Stomach (tissue), 9 donors: ENCODE data around the gene OBSCN. TPM values are rescaled to one million over a fixed set of nuclear protein-coding genes. Genes with fewer than 3 reads are reported as not detected.
"Not testable (repeated sequence)": the region's sequence is repeated elsewhere in the genome, so short reads cannot be mapped to it uniquely, and the experiment has no call there.

ENCODE experiments used
- DNase-seq, 2 donors: peaks; one replicate each; pipeline versions ENCODE4 v3.0.0 to v3.0.0-alpha.2; 2013 to 2019
- H3K27ac ChIP-seq, 5 donors: fragments of 200-600 bp in 4 of 5; sonication (generic) in 4 of 5; one replicate each; pipeline ENCODE4 v1.5.1; 2013 to 2019; ENCODE audit warnings: mild to moderate bottlenecking in 1 of 5, moderate library complexity in 1 of 5
- H3K27me3 ChIP-seq, 3 donors: fragments of 200-600 bp; sonication (generic); one replicate each; pipeline ENCODE4 v1.5.1; 2017 to 2019; ENCODE audit warnings: mixed run types in 1 of 3
- H3K36me3 ChIP-seq, 4 donors: fragments of 200-600 bp; sonication (generic); 1 replicate in 3 of 4; 2 replicates in 1 of 4; pipeline ENCODE4 v1.5.1; 2016 to 2019
- H3K4me1 ChIP-seq, 4 donors: fragments of 200-600 bp; sonication (generic); one replicate each; pipeline ENCODE4 v1.5.1; 2016 to 2019
- H3K4me3 ChIP-seq, 4 donors: fragments of 200-600 bp; sonication (generic) in 3 of 4; one replicate each; pipeline ENCODE4 v1.5.1; 2016 to 2019; ENCODE audit warnings: mild to moderate bottlenecking in 1 of 4
- H3K9me3 ChIP-seq, 4 donors: fragments of 200-600 bp; sonication (generic); one replicate each; pipeline ENCODE4 v1.5.1; 2016 to 2019
- CTCF ChIP-seq, 7 experiments: fragments of 450-650 bp in 4 of 7; fragments of 200-600 bp in 3 of 7; sonication (generic) in 3 of 7; IDR thresholded peaks; one replicate each; pipeline ENCODE4 v1.5.1; 2016 to 2019; ENCODE audit warnings: antibody characterized with exemption in 7 of 7, control low read depth in 2 of 7, mild to moderate bottlenecking in 1 of 7
- EP300 ChIP-seq: sonication (generic); formaldehyde crosslinking; IDR thresholded peaks from one replicate; pipeline ENCODE4 v1.6.1; 2017; ENCODE audit warnings: antibody characterized with exemption
- POLR2A ChIP-seq, 4 donors: fragments of 450-650 bp; IDR thresholded peaks; one replicate each; pipeline ENCODE4 v1.6.1; 2016; ENCODE audit warnings: antibody characterized with exemption in 4 of 4, control low read depth in 2 of 4, mild to moderate bottlenecking in 1 of 4, moderate library complexity in 1 of 4
- POLR2AphosphoS5 ChIP-seq, 3 donors: sonication (generic); formaldehyde crosslinking; IDR thresholded peaks; one replicate each; pipeline ENCODE4 v1.6.1; 2016; ENCODE audit warnings: antibody characterized with exemption in 3 of 3
- WGBS, 5 donors: extraction: QIAGEN DNeasy Blood & Tissue Kit in 3 of 5; methylation state at CpG; one replicate each; pipeline versions ENCODE4 v1.1.5 to v1.1.7; 2013 to 2018; 5-methylcytosine and 5-hydroxymethylcytosine counted together
- intact Hi-C: fragments of 100-400 bp; cut with DNase I; formaldehyde crosslinking; loops from one replicate; pipeline ENCODE4 v1.15.1; 2023; ENCODE audit warnings: low total_unique reads
- polyA plus RNA-seq, 3 donors: library from polyadenylated mRNA; stranded (reverse); fragments of 200-250 nt; gene quantifications; one replicate each; pipeline ENCODE4 v1.2.3, GENCODE V29; 2013
- total RNA-seq, 5 donors: library from RNA; depleted of rRNA; stranded (reverse); fragments of >200 nt; gene quantifications; one replicate each; pipeline versions ENCODE4 v1.1.0 to v1.2.3, GENCODE V29; 2014 to 2016
- donor health status: healthy with polysubstance abuse.
- donor health status: Bipolar disorder and iron deficiency.
- donor health status: healthy.

Gene OBSCN
- total and polyA plus RNA-seq, 8 donors = 7.2 to 111 (median 24.7) TPM

DNA sequence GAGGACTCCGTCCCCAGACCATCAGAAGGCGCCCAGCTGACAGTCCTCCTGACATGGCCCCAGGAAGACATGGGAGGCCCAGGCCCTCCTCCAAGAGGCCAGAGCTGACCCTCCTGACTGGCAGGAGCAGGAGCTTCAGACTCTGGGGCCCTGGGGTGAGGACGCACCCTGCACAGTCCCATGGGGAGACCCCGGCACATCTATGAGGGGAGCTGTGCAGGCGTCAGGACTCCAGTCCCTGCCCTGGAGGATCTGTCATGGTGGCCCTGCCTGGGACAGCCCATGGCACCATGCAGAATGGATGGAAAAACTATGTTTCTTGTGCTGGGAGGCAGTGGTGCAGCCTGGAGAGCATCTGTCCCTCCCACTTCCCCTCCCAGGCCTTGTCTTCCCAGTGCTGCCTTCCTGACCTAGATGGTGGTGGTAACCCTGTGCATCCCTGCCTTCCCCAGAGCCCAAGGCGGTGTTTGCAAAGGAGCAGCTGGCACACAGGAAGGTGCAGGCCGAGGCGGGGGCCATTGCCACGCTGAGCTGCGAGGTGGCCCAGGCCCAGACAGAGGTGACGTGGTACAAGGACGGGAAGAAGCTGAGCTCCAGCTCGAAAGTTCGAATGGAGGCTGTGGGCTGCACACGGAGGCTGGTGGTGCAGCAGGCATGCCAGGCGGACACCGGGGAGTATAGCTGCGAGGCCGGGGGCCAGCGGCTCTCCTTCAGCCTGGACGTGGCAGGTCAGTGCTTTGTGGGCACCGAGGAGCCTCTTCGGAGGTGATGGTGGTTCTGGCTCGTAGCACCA, 41.9 kb downstream of the OBSCN start:
- H3K4me3 ChIP-seq = no peak overlapping the region
- WGBS, 5 donors = 90 to 97% (median 95%) methylated on average over 21 to 24 of the region's 24 CpGs
- no peaks in the 10 kb centered on the region for H3K4me1 ChIP-seq
- peaks cover 9 to 22% (median 16%) of the 10 kb centered on the region in 4 donors for H3K9me3 ChIP-seq
- H3K36me3 ChIP-seq = peaks cover 14 to 57% (median 34%) of the 10 kb centered on the region in 4 donors
- H3K27ac ChIP-seq = no peak overlapping the region
- no peaks in the 10 kb centered on the region for H3K27me3 ChIP-seq
- intact Hi-C loops = no loop called here
- no peak for DNase-seq
- TF ChIP-seq POLR2A (IDR thresholded peaks at IDR 0.05) (no peak), CTCF (IDR thresholded peaks at IDR 0.05) (no peak), EP300 (no peak), POLR2AphosphoS5 (IDR thresholded peaks at IDR 0.05) (no peak)

GRCh38 chr1:228252476-228252875, 44.6 kb downstream of the OBSCN start:
- DNase-seq, H3K4me1 ChIP-seq, H3K9me3 ChIP-seq, H3K4me3 ChIP-seq, H3K27me3 ChIP-seq, H3K27ac ChIP-seq, intact Hi-C loops: not testable (repeated sequence)
- H3K36me3 ChIP-seq = peaks cover 0 to 47% (median 19%) of the 10 kb centered on the region in 4 donors
- 69 to 89% (median 81%) methylated on average over 1 of the region's 1 CpG for WGBS, 5 donors

- TF ChIP-seq EP300 (no peak), POLR2A (IDR thresholded peaks at IDR 0.05) (no peak), CTCF (IDR thresholded peaks at IDR 0.05) (no peak), POLR2AphosphoS5 (IDR thresholded peaks at IDR 0.05) (no peak)
- intact Hi-C loops = no loop called here
Observed at GRCh38 chr1:228256626-228257375, 49.0 kb downstream of the OBSCN start.

DNA sequence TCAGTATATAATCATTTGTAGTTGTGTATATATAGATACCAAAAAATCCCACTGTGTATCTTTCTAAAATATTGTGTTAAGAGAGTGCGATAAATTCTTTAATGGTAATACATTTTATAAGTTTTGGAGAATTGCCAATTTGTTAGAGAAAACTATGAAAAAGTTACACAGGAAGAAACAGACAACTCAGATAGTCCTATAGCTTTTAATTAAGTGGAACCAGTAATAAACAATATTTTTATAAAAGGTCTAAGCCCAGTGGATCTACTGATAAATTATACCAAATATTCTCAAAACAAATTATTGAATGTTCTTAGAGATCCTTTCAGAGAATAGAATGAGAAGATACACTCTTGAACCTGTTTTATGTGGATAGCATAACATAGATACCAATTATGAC, 50.6 kb downstream of the OBSCN start:
- H3K9me3 ChIP-seq = peaks cover 0 to 16% (median 7%) of the 10 kb centered on the region in 4 donors
- DNase-seq = no peak
- H3K4me1 ChIP-seq = no peaks in the 10 kb centered on the region
- no peak for TF ChIP-seq POLR2AphosphoS5 (IDR thresholded peaks at IDR 0.05)
- no peak for TF ChIP-seq EP300
- no peak for TF ChIP-seq CTCF (IDR thresholded peaks at IDR 0.05)
- no peak for TF ChIP-seq POLR2A (IDR thresholded peaks at IDR 0.05)
- peaks cover 0 to 41% (median 12%) of the 10 kb centered on the region in 4 donors for H3K36me3 ChIP-seq
- no peaks in the 10 kb centered on the region for H3K27me3 ChIP-seq
- no peak overlapping the region for H3K4me3 ChIP-seq
- intact Hi-C loops = no loop called here
- no peak overlapping the region for H3K27ac ChIP-seq
- WGBS, 5 donors = 91 to 100% (median 95%) methylated on average over 1 of the region's 1 CpG

More at GRCh38 chr1:228256626-228257375, 49.0 kb downstream of the OBSCN start:
- Histone ChIP-seq H3K27me3 (no peaks in the 10 kb centered on the region), H3K27ac (no peak overlapping the region), H3K4me1 (no peaks in the 10 kb centered on the region), H3K36me3 (peaks cover 0 to 41% (median 12%) of the 10 kb centered on the region in 4 donors), H3K9me3 (peaks cover 0 to 15% (median 5%) of the 10 kb centered on the region in 4 donors), H3K4me3 (no peak overlapping the region)
- 92 to 96% (median 95%) methylated on average over 22 to 24 of the region's 24 CpGs for WGBS, 5 donors
- no peak for DNase-seq
